CD14-positive monocyte (primary cell): Measurements from ENCODE around the gene MAP3K1. TPM values are rescaled to one million over a fixed set of nuclear protein-coding genes. Genes with fewer than 3 reads are reported as not detected.
A peak's percentile ranks its signal among the peaks of the same experiment; 100 is the strongest.

Experiments used
- DNase-seq, 3 donors: peaks; one replicate each; pipeline ENCODE4 v3.0.0-alpha.2; 2011 to 2022
- H2AFZ ChIP-seq: 2 replicates; pipeline ENCODE4 v1.6.0; 2012; ENCODE audit warnings: mild to moderate bottlenecking, low read depth, low read length, inconsistent platforms; ENCODE audit not compliant: insufficient read depth, poor library complexity, severe bottlenecking
- H3K27ac ChIP-seq, 2 donors: 1 replicate in 1 of 2; 2 replicates in 1 of 2; pipeline ENCODE4 v1.5.1; 2012 to 2013; ENCODE audit warnings: low read length in 2 of 2, control low read depth in 1 of 2, inconsistent platforms in 1 of 2, low read depth in 1 of 2, mild to moderate bottlenecking in 1 of 2
- H3K27me3 ChIP-seq, 2 donors: one replicate each; pipeline versions ENCODE4 v1.6.0 to v1.6.1; 2011 to 2013; ENCODE audit warnings: low read length in 2 of 2; ENCODE audit not compliant: control insufficient read depth in 2 of 2, insufficient read depth in 2 of 2
- H3K36me3 ChIP-seq, 2 donors: replicated peaks in 1 of 2; 1 replicate in 1 of 2; 2 replicates in 1 of 2; pipeline versions ENCODE4 v1.5.1 to v1.6.1; 2012 to 2013; ENCODE audit warnings: low read length in 2 of 2, control low read depth in 1 of 2, inconsistent platforms in 1 of 2, mild to moderate bottlenecking in 1 of 2; ENCODE audit not compliant: insufficient read depth in 2 of 2, control insufficient read depth in 1 of 2
- H3K4me1 ChIP-seq, 2 donors: 1 replicate in 1 of 2; 2 replicates in 1 of 2; pipeline versions ENCODE4 v1.5.1 to v1.6.1; 2012 to 2013; ENCODE audit warnings: low read length in 2 of 2, control low read depth in 1 of 2, inconsistent platforms in 1 of 2, mild to moderate bottlenecking in 1 of 2, moderate library complexity in 1 of 2; ENCODE audit not compliant: insufficient read depth in 2 of 2, control insufficient read depth in 1 of 2
- H3K4me2 ChIP-seq: replicated peaks from 2 replicates; pipeline ENCODE3; 2012; ENCODE audit warnings: low read length, moderate library complexity, mild to moderate bottlenecking; ENCODE audit not compliant: poor library complexity, severe bottlenecking; ENCODE audit errors: extremely low read depth
- H3K4me3 ChIP-seq, 3 experiments: fragments of 200-600 bp in 1 of 3; sonication (generic) in 1 of 3; replicated peaks in 1 of 3; 1 replicate in 2 of 3; 2 replicates in 1 of 3; pipeline ENCODE4 v1.5.1; 2011 to 2013; ENCODE audit warnings: low read length in 3 of 3, mild to moderate bottlenecking in 3 of 3, control low read depth in 2 of 3, low read depth in 2 of 3, inconsistent platforms in 1 of 3, moderate library complexity in 1 of 3
- H3K79me2 ChIP-seq: 2 replicates; pipeline ENCODE4 v1.6.0; 2012; ENCODE audit warnings: mild to moderate bottlenecking, control low read depth, inconsistent platforms, low read length, moderate library complexity; ENCODE audit not compliant: insufficient read depth
- H3K9ac ChIP-seq: 2 replicates; pipeline ENCODE4 v1.6.0; 2017; ENCODE audit warnings: low read length, mild to moderate bottlenecking; ENCODE audit not compliant: insufficient read depth, poor library complexity, severe bottlenecking
- H3K9me3 ChIP-seq, 2 donors: replicated peaks in 1 of 2; 1 replicate in 1 of 2; 2 replicates in 1 of 2; pipeline versions ENCODE4 v1.5.1 to v1.6.1; 2012 to 2013; ENCODE audit warnings: low read length in 2 of 2, control low read depth in 1 of 2; ENCODE audit not compliant: control insufficient read depth in 1 of 2, insufficient read depth in 1 of 2
- H4K20me1 ChIP-seq: 2 replicates; pipeline ENCODE4 v1.6.0; 2012; ENCODE audit warnings: mild to moderate bottlenecking, low read length, control low read depth, moderate library complexity; ENCODE audit not compliant: insufficient read depth
- H3K27ac Mint-ChIP-seq, 7 donors: one replicate each; pipeline ENCODE4 v1.8.0; 2020; ENCODE audit warnings: mild to moderate bottlenecking in 7 of 7, mixed read lengths in 7 of 7, moderate library complexity in 6 of 7, inconsistent platforms in 2 of 7
- H3K27me3 Mint-ChIP-seq, 3 donors: one replicate each; pipeline ENCODE4 v1.8.0; 2021 to 2022; ENCODE audit warnings: low read depth in 3 of 3, mild to moderate bottlenecking in 3 of 3, mixed read lengths in 3 of 3, moderate library complexity in 3 of 3, inconsistent platforms in 1 of 3
- H3K36me3 Mint-ChIP-seq, 2 donors: one replicate each; pipeline ENCODE4 v1.8.0; 2020; ENCODE audit warnings: mixed read lengths in 2 of 2, inconsistent platforms in 1 of 2, mild to moderate bottlenecking in 1 of 2
- H3K4me1 Mint-ChIP-seq: one replicate; pipeline ENCODE4 v1.8.0; 2020; ENCODE audit warnings: mild to moderate bottlenecking, mixed read lengths
- H3K4me3 Mint-ChIP-seq, 2 donors: one replicate each; pipeline ENCODE4 v1.8.0; 2020; ENCODE audit warnings: mild to moderate bottlenecking in 2 of 2, mixed read lengths in 2 of 2, moderate library complexity in 1 of 2
- H3K9me3 Mint-ChIP-seq, 7 donors: one replicate each; pipeline ENCODE4 v1.8.0; 2020 to 2022; ENCODE audit warnings: mixed read lengths in 7 of 7, mild to moderate bottlenecking in 6 of 7, moderate library complexity in 6 of 7, inconsistent platforms in 2 of 7
- CTCF ChIP-seq: fragments of 200-600 bp; IDR thresholded peaks from one replicate; pipeline ENCODE4 v1.8.0; 2022; ENCODE audit warnings: antibody characterized with exemption, mild to moderate bottlenecking
- WGBS: methylation state at CpG from one replicate; pipeline ENCODE4 v1.1.5; 2013; ENCODE audit warnings: missing lambda C conversion rate; ENCODE audit not compliant: insufficient coverage; 5-methylcytosine and 5-hydroxymethylcytosine counted together
- intact Hi-C, 2 donors: fragments of 100-400 bp; cut with micrococcal nuclease; formaldehyde crosslinking; loops; one replicate each; pipeline versions ENCODE4 v1.15.0 to v1.15.1; 2023
- polyA plus RNA-seq, 3 donors: library from polyadenylated mRNA; depleted of rRNA in 1 of 3; unstranded in 2 of 3; stranded (reverse) in 1 of 3; fragments of 300-500 nt in 2 of 3; fragments of >200 nt in 1 of 3; fragmentation: Illumina TruSeq in 2 of 3; gene quantifications; 1 replicate in 2 of 3; 2 replicates in 1 of 3; pipeline ENCODE4 v1.2.3, GENCODE V29; 2012 to 2021

Gene MAP3K1
- polyA plus RNA-seq, 3 donors: 44.7 to 62.1 (median 45.6) TPM

GRCh38 chr5:56849671-56850070 lies 34.3 kb downstream of the MAP3K1 start:
- no peak overlapping the region for H3K4me3 ChIP-seq
- H2AFZ ChIP-seq: no peak overlapping the region
- peaks cover 100% of the 10 kb centered on the region for H3K79me2 ChIP-seq
- intact Hi-C loops: no loop called here
- peaks cover 78% of the 10 kb centered on the region for H3K4me1 Mint-ChIP-seq
- no peaks in the 10 kb centered on the region for H3K9me3 ChIP-seq
- no peaks in the 10 kb centered on the region for H3K27me3 Mint-ChIP-seq
- peak overlapping the region in 1 of 2 donors; percentile 56 for H3K27ac ChIP-seq
- peaks cover 5 to 15% of the 10 kb centered on the region in 2 donors for H3K36me3 Mint-ChIP-seq
- no peak overlapping the region for H3K4me2 ChIP-seq
- no peak overlapping the region for H3K9ac ChIP-seq
- no CpG with 5 or more reads among the region's 2 CpGs for WGBS
- peaks cover 59 to 66% of the 10 kb centered on the region in 2 donors for H3K4me1 ChIP-seq
- H3K9me3 Mint-ChIP-seq: peaks cover 0 to 3% (median 0%) of the 10 kb centered on the region in 7 donors
- no peak for DNase-seq
- H3K27me3 ChIP-seq: no peaks in the 10 kb centered on the region
- H3K36me3 ChIP-seq: peaks cover 0 to 9% of the 10 kb centered on the region in 2 donors
- no peak overlapping the region for H3K4me3 Mint-ChIP-seq
- peaks cover 100% of the 10 kb centered on the region for H4K20me1 ChIP-seq
- TF ChIP-seq CTCF: no peak
- H3K27ac Mint-ChIP-seq: peak overlapping the region in 5 of 7 donors; percentile 66 to 87 (median 74)

- H3K36me3 ChIP-seq: peaks cover 0 to 9% of the 10 kb centered on the region in 2 donors
- WGBS: no CpG with 5 or more reads among the region's 2 CpGs
- peaks cover 80% of the 10 kb centered on the region for H3K4me1 Mint-ChIP-seq
Measured at GRCh38 chr5:56850423-56850822, 35.1 kb downstream of the MAP3K1 start.

More at GRCh38 chr5:56850423-56850822, 35.1 kb downstream of the MAP3K1 start:
- Mint-ChIP-seq H3K4me3 (no peak overlapping the region), H3K36me3 (peaks cover 5 to 15% of the 10 kb centered on the region in 2 donors), H3K9me3 (peaks cover 0 to 3% (median 0%) of the 10 kb centered on the region in 7 donors), H3K27ac (peak overlapping the region in 3 of 7 donors; percentile 28 to 90 (median 87)), H3K27me3 (no peaks in the 10 kb centered on the region)
- H4K20me1 ChIP-seq: peaks cover 100% of the 10 kb centered on the region
- H3K4me3 ChIP-seq: no peak overlapping the region
- H3K27ac ChIP-seq: peak overlapping the region in 1 of 2 donors; percentile 74
- TF ChIP-seq CTCF: no peak
- H2AFZ ChIP-seq: no peak overlapping the region
- H3K4me2 ChIP-seq: no peak overlapping the region
- peaks cover 100% of the 10 kb centered on the region for H3K79me2 ChIP-seq
- intact Hi-C loops: no loop called here
- DNase-seq: no peak
- no peak overlapping the region for H3K9ac ChIP-seq
- peaks cover 59 to 66% of the 10 kb centered on the region in 2 donors for H3K4me1 ChIP-seq
- H3K27me3 ChIP-seq: no peaks in the 10 kb centered on the region
- H3K9me3 ChIP-seq: no peaks in the 10 kb centered on the region
